ENCODE results near the gene PLD5.
"Not testable (repeated sequence)": the region's sequence is repeated elsewhere in the genome, so short reads cannot be mapped to it uniquely, and the experiment has no call there.

PLD5 gene

DNA sequence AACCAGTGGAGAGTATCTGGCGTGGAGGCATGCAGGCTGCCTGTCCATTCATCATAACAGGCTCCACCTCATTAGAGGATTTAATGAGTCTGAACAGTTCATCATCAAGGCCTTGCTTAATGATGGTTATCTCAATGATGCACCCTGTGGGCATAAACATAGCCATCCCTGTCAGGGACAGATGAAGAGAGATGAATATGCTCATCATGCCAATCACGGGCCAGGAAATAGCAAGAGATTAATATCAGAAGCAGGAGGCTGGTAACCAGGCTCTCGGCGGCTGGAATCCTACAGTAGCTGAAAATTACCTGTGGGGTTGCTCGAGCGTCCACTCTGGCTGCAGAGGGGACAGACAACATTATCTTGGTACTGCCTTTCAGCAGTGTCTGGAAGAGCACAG is 247.7 kb downstream of the PLD5 start:
- not testable (repeated sequence) for DNase-seq (ENCODE audit: low spot score)

DNA sequence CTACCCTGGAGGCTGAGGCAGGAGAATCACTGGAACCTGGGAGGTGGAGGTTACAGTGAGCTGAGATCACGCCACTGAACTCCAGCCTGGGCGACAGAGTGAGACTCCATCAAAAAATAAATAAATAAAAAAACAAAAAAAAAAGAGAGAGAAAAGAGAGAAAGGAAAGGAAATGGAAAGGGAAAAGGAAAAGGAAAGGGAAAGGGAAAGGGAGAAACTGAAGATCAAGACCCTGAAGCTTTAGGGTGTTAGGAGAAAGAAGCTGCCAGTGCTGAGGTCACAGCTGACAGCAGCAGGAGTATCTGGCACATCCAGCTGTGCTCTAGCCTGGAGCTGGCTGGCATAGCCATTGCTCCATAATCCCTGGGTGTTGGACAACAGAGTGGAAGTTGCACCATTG is 257.5 kb downstream of the PLD5 start:
- not testable (repeated sequence) for DNase-seq (ENCODE audit: low spot score)

DNA sequence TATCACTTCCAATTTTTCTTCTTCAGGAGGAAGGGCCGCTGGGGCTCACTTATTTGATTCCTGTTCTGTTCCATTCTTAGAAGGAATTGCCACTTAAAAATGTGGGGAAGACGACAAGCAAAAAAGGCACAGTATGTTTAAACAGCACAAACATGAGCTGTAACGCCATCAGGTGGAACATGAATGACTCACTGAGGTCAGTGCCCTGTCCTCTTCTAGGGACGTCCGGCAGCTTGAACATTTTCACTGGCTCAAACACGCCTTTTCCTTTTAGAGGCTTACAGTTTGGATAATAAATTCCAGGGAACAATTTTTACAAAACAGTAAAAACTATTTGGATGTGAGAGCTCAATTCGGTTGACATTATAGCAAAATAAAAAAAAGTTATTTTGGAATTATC is 260.1 kb downstream of the PLD5 start:
- DNase-seq (ENCODE audit: low spot score) = not testable (repeated sequence)

DNA sequence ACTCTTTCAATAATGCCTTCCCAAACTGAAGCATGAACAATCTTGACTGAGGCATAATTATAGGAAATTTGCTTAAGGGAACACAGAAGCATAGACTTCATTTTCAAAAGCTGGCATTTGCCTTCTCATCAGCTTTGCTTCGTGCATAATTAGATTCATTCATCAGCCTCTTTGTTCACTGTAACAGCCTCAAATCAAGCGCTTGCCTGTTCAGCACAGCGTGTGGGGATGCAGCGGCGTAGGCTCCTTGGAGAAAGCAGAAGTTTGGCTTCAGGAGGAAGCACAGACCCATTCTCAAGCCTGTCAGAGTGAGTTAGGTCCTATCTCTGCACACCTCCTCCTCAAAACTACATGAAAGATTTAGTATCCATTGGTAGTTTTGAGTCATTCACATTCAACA is 279.2 kb downstream of the PLD5 start:
- no peak for DNase-seq (ENCODE audit: low spot score)

DNA sequence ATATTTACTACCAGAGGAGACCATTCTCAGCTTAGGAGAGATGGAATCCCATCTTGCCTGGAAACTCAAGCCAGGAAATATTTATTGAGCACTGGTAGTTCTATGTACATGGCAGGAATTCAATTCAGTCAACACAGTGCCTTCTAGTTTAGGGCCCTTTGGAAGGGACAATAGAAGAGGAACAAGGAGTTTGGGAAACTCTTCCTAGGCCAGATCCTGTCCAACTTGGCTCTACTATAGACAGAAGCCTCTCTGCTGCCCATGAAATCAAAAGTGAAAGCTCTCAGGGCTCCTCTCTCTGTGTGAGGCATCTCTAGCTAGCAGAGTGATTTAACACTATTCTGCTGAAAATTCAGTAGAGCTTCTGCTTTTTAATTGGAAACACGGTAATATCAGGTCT is 281.0 kb downstream of the PLD5 start:
- DNase-seq (ENCODE audit: low spot score) = no peak

DNA sequence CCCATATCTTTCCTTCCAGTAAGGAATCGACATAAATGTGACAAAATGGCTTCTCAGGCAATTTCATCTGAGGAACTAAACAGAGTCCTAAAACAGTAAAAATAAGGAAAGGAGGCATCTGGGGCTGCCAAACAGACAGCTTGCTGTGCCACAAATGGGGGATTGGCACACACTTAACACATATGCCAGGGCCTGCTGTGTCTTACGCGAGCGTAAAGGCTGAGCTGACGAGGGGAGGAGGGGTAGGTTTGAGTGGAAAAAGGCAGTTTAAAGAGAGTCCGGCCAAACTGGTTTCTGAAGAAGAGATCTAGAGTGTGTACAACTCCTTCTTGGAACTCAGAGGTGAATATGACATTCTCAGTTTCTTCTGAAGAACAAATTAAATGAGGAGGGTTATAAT is 281.5 kb downstream of the PLD5 start:
- DNase-seq (ENCODE audit: low spot score) = no peak

DNA sequence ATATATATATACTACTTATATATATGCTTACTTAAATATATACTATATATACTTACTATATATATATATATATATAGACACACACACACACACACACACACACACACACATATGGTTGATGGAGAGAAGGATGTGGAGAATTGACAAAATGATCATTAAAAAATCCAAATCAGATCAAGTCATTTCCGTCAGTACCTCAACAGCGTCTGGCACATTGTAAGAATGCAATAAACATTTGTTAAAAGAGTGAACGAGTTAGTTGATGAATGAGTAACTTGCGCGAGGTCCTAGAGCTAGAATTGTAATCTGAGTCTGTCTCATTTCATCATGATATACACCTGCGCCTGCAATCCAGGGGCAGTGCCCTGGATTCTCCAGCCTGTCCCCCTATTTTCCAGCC is 282.6 kb downstream of the PLD5 start:
- no peak for DNase-seq (ENCODE audit: low spot score)

DNA sequence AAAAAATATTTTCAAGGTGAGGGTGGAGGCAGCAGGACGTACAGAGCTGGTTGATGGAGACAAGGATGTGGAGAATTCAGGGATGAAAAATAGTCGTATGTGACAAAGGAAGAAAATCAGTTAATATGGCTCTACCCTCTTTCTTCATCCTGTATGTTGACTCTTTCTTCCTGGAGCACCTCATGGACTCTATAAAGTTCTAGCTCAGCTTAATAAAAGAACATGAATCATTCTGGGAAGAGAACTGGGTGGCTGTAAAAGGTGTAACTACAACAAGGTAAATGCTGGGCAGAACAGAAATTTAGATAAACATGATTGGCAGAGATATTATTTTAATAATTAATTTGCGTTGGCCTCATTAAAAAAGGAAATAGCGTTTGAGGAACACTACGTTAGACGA is 283.8 kb downstream of the PLD5 start:
- DNase-seq (ENCODE audit: low spot score) = no peak

DNA sequence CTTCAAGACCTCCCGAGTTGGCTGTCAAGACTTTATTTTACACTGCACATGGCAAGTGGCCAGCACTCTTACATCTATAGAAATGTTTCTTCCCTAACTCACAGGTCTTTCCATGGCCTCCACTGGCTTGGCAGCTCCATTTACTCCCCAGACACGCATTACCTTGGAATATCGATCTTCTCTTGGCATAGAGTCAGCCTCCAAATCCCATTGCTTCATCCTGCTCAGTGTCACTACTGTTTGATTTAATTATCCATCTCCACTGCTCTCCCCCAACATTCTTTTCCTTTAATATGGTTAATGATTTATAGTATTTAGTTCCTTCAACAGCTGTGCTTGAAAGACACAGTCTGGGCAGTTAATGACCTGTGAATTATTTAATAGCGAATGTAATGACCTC is 284.4 kb downstream of the PLD5 start:
- DNase-seq (ENCODE audit: low spot score) = no peak

DNA sequence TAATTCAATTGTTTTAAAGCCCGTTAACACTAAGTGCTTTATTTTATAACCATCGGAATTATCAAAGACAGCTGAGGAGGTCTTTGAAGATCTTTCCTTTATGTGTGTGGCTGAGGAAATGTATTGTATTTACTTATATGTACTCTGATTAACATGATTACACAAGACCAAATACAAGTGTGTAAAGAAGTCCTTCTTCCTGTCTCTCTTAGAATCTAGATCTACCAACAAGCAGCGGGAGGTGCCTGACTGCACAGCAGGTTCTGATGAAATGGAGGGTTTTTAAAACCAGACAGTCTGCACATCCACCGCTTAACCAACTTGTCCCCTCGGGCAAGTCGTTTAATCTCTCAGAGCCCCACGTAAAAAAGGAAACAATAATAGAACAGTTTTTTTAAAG is 285.1 kb downstream of the PLD5 start:
- DNase-seq (ENCODE audit: low spot score) = no peak

DNA sequence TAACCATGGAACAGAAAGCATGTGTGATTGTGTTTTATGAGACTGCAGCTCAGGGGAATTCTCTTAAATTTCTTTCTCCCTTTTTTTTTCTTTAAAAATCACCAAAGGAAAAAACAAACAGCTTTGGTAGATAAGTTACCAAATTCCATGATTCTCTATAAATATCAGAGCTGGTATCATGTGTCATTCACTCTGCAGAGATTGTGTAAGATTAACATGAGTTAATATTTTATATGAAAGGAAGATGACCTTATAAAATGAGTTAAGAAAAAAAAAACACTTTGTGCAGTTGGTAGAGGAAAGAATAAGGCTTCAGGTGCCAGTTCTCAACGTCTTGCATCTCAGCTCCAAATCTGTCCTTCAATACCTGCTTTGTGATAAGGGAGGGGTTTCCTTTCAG is 287.4 kb downstream of the PLD5 start:
- DNase-seq (ENCODE audit: low spot score) = no peak

DNA sequence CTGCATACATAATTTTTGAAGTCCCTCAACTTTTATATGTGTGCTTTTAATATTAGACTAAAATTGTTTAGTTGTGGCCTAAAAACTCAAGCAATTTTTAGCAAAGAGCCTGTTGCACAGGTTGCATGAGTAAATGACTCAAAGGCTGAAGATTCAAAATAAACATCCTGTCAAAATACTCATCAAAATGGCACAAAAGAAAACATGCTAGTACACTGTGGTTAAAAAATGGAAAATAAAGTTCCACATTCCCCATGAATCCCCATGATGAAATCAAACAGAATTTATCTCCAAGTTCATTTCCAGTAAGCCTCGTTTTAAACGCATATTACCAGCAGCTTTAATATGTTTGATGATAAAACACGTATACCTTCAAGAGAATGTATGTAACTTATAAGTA is 295.5 kb downstream of the PLD5 start:
- no peak for DNase-seq (ENCODE audit: low spot score)

DNA sequence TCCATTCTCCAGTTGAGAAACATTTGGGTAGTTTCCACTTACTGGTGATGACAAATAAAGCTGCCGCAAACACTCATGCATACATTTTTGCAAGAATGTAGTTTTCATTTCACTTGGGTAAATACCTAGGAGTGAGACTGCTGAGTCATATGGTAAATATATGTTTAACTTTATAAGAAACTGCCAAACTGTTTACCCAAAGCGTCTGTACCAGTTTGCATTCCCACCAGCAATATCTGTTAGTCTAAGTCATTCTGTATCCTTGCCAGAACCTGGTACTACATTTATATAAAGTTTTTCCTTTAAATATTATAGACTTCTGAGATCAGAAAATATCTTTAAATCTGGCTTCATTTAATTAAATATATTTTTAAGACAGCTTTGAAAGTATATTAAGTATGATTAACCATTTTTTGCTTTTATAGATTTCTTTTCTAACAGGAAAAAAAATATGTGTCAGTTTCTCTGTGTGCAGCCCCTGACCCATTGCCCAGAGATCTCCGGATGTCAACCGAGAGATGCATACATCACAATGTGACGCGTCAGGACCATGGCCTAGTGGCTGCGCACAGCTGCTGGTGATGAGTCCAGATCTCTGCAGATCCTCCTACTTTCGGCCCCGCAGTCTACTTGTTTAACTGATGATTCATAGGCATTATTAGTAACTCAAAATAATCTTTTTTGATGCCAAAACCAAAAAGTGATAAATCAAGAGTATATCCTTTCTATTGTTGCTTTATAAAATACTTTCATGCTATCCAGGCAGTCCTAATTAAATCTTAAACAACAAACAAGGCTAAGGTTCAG is 298.5 kb downstream of the PLD5 start:
- no peak for DNase-seq (ENCODE audit: low spot score)

DNA sequence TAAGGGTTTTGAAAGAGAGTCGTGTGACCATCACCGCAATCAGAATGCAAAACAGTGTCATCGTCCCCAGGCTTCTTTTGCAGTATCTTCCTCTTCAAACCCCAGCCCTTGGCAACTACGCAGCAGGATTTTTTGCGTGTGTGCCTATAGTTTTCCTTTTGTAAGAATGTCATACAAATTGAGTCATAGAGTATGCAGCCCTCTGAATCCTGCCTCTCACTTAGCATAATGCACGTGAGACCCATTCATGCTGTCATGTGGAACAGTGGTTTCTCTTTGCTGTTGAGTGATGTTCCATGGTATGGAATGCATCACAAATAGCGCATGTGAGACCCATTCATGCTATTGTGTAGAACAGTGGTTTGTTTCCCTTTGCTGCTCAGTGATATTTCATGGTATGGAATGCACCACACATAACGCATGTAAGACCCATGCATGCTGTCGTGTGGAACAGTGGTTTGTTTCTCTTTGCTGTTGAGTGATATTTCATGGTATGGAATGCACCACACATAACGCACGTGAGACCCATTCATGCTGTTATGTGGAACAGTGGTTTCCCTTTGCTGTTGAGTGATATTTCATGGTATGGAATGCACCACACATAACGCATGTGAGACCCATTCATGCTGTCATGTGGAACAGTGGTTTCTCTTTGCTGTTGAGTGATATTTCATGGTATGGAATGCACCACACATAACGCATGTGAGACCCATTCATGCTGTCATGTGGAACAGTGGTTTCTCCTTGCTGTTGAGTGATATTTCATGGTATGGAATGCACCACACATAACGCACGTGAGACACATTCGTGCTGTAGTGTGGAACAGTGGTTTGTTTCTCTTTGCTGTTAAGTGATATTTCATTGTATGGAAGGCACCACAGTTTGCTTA is 299.4 kb downstream of the PLD5 start:
- not testable (repeated sequence) for DNase-seq (ENCODE audit: low spot score)

DNA sequence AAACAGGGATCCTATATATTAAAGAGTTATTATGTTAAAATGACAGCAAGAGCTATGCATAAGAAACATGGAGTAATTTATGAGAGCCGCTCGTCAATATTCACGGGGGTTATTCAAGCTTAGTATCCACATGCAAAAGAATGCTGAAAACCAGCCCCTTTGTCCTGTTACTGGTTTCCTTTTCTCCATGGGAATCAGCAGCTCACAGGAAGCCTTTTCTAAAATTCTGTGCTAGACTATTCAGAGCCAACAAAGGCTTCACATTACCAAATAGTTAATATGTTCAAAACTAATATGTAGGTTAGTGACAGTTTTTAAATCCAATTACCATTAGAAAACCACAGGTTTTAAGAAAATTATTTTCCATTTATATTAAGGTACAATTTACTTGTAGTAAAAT is 300.0 kb downstream of the PLD5 start:
- DNase-seq (ENCODE audit: low spot score) = no peak

DNA sequence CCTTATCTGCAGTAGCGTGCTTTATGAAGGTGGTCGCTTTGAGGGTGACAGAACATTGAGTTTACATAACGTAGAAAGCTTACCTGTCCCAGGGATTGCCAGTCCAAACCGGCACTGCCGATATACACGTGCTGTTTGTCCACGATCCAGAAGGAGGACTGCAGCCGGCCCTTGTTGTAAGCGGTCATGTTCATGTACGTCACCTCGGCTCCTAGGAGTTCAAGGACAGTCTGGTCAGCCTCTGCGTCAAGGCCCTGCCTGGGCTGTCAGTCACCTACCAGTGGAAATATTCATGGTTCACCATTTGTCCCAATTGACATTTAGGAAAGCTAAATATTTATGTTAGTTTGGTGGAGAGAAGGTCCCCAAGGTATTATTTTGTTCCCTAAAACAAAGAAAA is 304.6 kb downstream of the PLD5 start:
- DNase-seq (ENCODE audit: low spot score) = no peak

DNA sequence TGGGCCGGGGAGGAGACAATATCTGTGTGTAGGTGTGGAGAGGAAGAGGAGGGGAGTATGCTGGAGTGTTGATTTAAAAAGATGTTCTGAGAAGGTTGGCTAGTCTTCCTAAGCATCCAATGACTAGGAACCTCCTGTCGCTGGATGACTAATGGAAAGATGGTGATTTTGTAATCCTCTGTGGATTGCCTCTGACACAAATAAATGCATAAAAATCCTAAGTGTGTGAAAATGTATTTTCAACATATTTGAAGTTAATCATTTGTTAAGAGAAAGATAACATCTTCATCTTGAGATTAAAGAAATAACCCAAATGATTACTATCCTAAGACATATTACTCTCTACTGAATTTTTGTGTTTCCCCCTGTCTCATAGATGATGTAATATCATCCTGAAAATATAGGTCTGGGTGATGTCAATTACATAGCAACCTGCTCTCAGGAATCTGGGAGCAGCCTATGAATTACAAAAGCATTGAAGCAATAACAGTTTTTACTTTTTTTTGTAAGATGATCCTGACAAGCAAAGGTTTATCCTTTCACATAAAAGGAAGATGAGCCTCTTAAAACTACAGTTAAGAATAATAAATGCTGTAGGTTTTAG is 305.1 kb downstream of the PLD5 start:
- DNase-seq (ENCODE audit: low spot score) = no peak

DNA sequence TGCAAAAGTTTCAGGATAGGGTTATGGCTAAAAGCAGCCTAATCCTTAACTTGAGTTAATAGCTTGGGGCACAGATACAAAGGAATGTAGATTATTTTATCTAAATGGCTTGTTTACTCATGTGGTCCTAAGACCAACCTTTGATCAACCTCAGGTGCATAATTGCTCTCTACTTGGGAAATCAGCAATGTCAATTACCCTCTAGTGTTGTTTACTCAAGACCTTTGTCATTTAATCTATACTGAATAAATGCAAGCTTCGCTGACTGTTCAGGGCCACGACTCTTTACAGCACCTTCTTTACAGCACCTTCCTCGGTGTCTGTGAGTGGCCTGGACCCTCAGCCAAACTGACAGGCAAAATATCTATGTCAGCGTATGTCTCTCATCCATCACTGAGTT is 308.1 kb downstream of the PLD5 start:
- DNase-seq (ENCODE audit: low spot score) = no peak

DNA sequence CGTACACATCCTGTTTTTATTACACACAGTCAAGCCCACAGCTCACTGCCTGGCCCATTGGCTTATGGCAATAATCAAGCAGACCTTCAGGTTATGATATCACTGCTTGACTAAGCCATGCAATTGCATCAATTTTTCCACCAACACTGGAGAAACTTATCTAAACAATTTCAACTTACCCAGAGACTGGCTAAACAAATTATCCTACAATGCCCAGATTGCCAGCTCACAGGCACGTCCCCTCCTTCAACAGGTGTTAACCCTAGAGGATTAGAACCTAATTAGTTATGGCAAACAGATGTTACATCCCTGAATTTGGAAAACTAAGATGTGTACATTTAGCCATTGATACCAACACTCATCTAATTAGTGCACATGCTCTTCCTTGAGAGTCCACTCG is 310.0 kb downstream of the PLD5 start:
- DNase-seq (ENCODE audit: low spot score) = not testable (repeated sequence)

DNA sequence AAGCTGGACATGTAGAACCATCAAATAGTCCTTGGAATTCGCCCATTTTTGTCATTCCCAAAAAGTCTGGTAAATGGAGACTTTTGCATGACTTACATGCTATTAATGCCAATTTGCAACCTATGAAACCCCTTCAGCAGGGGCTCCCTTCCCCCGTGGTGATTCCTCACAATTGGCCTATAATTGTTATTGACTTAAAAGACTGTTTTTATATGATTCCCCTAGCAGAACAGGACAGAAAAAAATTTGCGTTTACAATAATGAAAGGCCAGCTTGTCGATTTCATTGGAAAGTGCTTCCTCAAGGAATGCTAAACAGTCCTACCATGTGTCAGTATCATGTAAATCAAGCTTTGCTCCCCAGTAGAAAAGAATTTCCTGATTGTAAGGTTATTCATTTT is 311.5 kb downstream of the PLD5 start:
- DNase-seq (ENCODE audit: low spot score) = not testable (repeated sequence)

DNA sequence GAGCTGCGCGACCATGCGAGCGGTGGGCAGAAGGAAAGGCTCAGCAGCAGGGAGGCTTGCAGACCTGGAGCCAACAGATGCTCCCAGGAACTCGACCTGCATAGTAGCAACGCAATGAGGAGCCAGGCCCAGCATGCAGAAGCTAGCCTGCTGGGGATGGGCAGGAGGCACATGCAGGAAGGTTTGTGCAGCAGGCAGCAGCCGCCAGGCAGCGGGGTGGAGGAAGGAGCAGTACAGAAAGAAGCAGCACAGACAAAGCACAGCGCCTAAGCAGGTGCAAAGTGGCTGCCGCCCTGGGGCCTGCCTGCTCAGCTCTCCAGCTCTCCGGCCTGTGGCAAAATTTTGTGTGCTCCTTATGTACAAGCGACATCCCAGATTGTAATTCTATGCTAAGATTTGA is 312.1 kb downstream of the PLD5 start:
- DNase-seq (ENCODE audit: low spot score) = no peak

DNA sequence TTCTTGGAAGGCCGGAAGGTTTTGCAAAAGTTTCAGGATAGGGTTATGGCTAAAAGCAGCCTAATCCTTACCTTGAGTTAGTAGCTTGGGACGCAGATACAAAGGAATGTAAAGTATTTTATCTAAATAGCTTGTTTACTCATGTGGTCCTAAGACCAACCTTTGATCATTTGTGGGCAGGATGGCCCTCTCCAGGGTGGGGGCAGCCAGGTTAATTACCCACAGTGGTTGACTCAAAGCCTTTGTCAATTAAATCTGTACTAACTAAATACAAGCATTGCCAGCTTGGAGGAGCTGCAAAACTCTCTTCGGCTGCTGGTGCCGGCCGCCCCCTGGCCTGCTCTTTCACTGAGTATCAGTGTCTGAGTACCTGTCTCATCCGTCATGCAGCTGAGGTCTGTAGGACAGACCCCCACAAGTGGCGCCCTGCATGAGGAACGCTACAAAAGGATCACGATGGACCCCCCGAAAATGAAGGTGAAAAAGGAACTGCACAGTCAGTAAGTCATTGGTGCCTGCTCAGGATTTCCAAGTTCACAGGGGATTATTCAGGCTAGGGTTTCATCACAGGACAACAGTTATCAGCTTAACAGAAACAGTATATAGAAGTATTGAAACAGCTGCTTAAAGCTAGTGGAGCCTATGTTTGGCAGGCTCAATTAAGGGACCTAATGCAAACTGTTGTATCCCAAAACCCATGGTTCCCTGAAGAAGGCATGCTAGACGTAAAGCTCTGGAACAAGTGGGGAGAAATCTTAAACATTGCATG is 313.1 kb downstream of the PLD5 start:
- DNase-seq (ENCODE audit: low spot score) = no peak
